ENCODE measurements around the gene TBX3.

TBX3 gene

GRCh38 chr12:114701104-114701414 is 17.1 kb upstream of the TBX3 start:
- Histone ChIP-seq H3K9me2 (replicated peaks; ENCODE audit: insufficient read depth, low read length) (no peaks in the 10 kb centered on the region), H3K9ac (ENCODE audit: low read length) (no peak overlapping the region), H3K4me1 (ENCODE audit: low read length) (no peaks in the 10 kb centered on the region), H3K9me3 (replicated peaks; ENCODE audit: insufficient read depth, low read length) (no peaks in the 10 kb centered on the region), H3K4me3 (ENCODE audit: low read length) (no peak overlapping the region), H3F3A (ENCODE audit: insufficient read depth, low read length) (no peaks in the 10 kb centered on the region), H4K20me1 (ENCODE audit: insufficient read depth, low read length) (no peaks in the 10 kb centered on the region), H2AFZ (ENCODE audit: low read length) (no peak overlapping the region), H3K27me3 (replicated peaks; ENCODE audit: insufficient read depth, low read length) (no peaks in the 10 kb centered on the region; the same call in 1 of the 2 replicates), H3K27ac (ENCODE audit: low read length) (no peak overlapping the region), H3K79me2 (ENCODE audit: low read length) (no peaks in the 10 kb centered on the region), H3K36me3 (replicated peaks; ENCODE audit: insufficient read depth, low read length) (no peaks in the 10 kb centered on the region), H3K4me2 (ENCODE audit: low read depth, low read length) (no peak overlapping the region)
- DNase-seq = no peak
- TF ChIP-seq, protein P1, sequence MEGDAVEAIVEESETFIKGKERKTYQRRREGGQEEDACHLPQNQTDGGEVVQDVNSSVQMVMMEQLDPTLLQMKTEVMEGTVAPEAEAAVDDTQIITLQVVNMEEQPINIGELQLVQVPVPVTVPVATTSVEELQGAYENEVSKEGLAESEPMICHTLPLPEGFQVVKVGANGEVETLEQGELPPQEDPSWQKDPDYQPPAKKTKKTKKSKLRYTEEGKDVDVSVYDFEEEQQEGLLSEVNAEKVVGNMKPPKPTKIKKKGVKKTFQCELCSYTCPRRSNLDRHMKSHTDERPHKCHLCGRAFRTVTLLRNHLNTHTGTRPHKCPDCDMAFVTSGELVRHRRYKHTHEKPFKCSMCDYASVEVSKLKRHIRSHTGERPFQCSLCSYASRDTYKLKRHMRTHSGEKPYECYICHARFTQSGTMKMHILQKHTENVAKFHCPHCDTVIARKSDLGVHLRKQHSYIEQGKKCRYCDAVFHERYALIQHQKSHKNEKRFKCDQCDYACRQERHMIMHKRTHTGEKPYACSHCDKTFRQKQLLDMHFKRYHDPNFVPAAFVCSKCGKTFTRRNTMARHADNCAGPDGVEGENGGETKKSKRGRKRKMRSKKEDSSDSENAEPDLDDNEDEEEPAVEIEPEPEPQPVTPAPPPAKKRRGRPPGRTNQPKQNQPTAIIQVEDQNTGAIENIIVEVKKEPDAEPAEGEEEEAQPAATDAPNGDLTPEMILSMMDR (IDR thresholded peaks at IDR 0.05; ENCODE audit: low read length) = no peak
- no peak for TF ChIP-seq EZH2phosphoT487 (IDR thresholded peaks at IDR 0.05; ENCODE audit: low read length)

- no peak overlapping the region for H3K4me3 ChIP-seq (ENCODE audit: low read length)
- no peak for DNase-seq
- no peak overlapping the region for H2AFZ ChIP-seq (ENCODE audit: low read length)
- no peak overlapping the region for H3K4me2 ChIP-seq (ENCODE audit: low read depth, low read length)
- no peaks in the 10 kb centered on the region for H3K79me2 ChIP-seq (ENCODE audit: low read length)
- TF ChIP-seq EZH2phosphoT487 (IDR thresholded peaks at IDR 0.05; ENCODE audit: low read length) = no peak
- no peak for TF ChIP-seq EZH2 (optimal IDR thresholded peaks at IDR 0.05; ENCODE audit: low read depth, low read length)
- TF ChIP-seq, protein P1 (IDR thresholded peaks at IDR 0.05; ENCODE audit: low read length) = no peak
- no peaks in the 10 kb centered on the region for H3K4me1 ChIP-seq (ENCODE audit: low read length)
- H3K27ac ChIP-seq (ENCODE audit: low read length) = no peak overlapping the region
- no peaks in the 10 kb centered on the region for H3K36me3 ChIP-seq (replicated peaks; ENCODE audit: insufficient read depth, low read length)
- H3K9me2 ChIP-seq (replicated peaks; ENCODE audit: insufficient read depth, low read length) = no peaks in the 10 kb centered on the region
- no peaks in the 10 kb centered on the region for H4K20me1 ChIP-seq (ENCODE audit: insufficient read depth, low read length)
- no peaks in the 10 kb centered on the region; the same call in 1 of the 2 replicates for H3K27me3 ChIP-seq (replicated peaks; ENCODE audit: insufficient read depth, low read length)
- no peak overlapping the region for H3K9ac ChIP-seq (ENCODE audit: low read length)
- H3K9me3 ChIP-seq (replicated peaks; ENCODE audit: insufficient read depth, low read length) = no peaks in the 10 kb centered on the region
- H3F3A ChIP-seq (ENCODE audit: insufficient read depth, low read length) = no peaks in the 10 kb centered on the region
These were observed 16.6 kb upstream of the TBX3 start for GRCh38 chr12:114700392-114701103.

DNA sequence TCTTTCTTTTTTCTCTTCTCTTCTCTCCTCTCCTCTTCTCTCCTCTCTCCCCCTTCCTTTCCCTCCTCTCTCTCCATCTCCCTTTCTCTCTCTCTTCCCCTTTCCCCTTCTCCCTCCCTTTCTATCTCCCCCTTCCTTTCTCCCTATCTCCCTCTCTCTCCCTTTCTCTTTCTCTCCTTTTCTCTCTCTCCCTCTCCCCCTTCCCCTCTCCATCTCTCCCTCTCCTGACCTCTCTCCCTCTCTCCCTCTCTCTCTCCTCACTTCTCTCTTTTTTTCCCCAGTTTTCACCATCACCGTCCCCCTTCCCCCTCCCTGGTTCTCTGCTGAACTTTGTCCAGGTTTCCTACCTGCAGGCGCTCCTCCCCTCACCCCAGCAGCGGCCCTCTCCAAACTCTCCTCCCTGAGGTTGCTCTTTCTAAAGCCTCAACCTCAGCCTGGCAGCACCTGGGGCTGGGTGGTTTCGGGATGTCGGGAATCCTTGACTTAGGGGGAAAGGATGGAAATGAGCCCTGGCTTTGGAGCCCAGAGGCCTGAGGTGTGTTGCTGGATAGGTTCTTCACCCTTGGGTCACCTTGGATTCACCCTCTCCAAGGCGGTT is 14.7 kb upstream of the TBX3 start:
- Histone ChIP-seq H3K79me2 (ENCODE audit: low read length) (no peaks in the 10 kb centered on the region), H3K27me3 (replicated peaks; ENCODE audit: insufficient read depth, low read length) (no peaks in the 10 kb centered on the region; the same call in 1 of the 2 replicates), H3F3A (ENCODE audit: insufficient read depth, low read length) (no peaks in the 10 kb centered on the region), H3K4me3 (ENCODE audit: low read length) (no peak overlapping the region), H3K4me2 (ENCODE audit: low read depth, low read length) (no peak overlapping the region), H3K27ac (ENCODE audit: low read length) (no peak overlapping the region), H3K9me3 (replicated peaks; ENCODE audit: insufficient read depth, low read length) (no peaks in the 10 kb centered on the region), H3K9me2 (replicated peaks; ENCODE audit: insufficient read depth, low read length) (no peaks in the 10 kb centered on the region), H4K20me1 (ENCODE audit: insufficient read depth, low read length) (no peaks in the 10 kb centered on the region), H3K36me3 (replicated peaks; ENCODE audit: insufficient read depth, low read length) (no peaks in the 10 kb centered on the region), H2AFZ (ENCODE audit: low read length) (no peak overlapping the region), H3K9ac (ENCODE audit: low read length) (no peak overlapping the region), H3K4me1 (ENCODE audit: low read length) (no peaks in the 10 kb centered on the region)
- no peak for TF ChIP-seq EZH2 (optimal IDR thresholded peaks at IDR 0.05; ENCODE audit: low read depth, low read length)
- TF ChIP-seq EZH2phosphoT487 (IDR thresholded peaks at IDR 0.05; ENCODE audit: low read length) = no peak
- TF ChIP-seq, protein P1 (IDR thresholded peaks at IDR 0.05; ENCODE audit: low read length) = no peak
- no peak for DNase-seq

Data from MM.1S (cell line).